Fibroblast of the aortic adventitia (primary cell): Measurements from ENCODE around the gene FRMD5. TPM values are rescaled to one million over a fixed set of nuclear protein-coding genes. Genes with fewer than 3 reads are reported as not detected.

Experiments used
- DNase-seq: peaks from one replicate; pipeline ENCODE4 v3.0.0-alpha.2; 2010; ENCODE audit warnings: low read depth
- H3K4me3 ChIP-seq: 2 replicates; pipeline ENCODE4 v1.5.1; 2011; ENCODE audit warnings: low read depth, mild to moderate bottlenecking, control low read depth, low read length, moderate library complexity
- total RNA-seq: library from RNA; depleted of rRNA; stranded (reverse); fragments of >200 nt; gene quantifications from 2 replicates; pipeline ENCODE4 v1.2.3, GENCODE V29; 2012; ENCODE audit warnings: low replicate concordance
- TF ChIP-seq, protein P1 (sequence below): IDR thresholded peaks from 2 replicates; pipeline ENCODE4 v1.5.1; 2011; ENCODE audit warnings: mild to moderate bottlenecking, low read length, control low read depth, inconsistent platforms; ENCODE audit not compliant: insufficient read depth

The FRMD5 gene
- total RNA-seq, 1 donor: 16.3 TPM

DNA sequence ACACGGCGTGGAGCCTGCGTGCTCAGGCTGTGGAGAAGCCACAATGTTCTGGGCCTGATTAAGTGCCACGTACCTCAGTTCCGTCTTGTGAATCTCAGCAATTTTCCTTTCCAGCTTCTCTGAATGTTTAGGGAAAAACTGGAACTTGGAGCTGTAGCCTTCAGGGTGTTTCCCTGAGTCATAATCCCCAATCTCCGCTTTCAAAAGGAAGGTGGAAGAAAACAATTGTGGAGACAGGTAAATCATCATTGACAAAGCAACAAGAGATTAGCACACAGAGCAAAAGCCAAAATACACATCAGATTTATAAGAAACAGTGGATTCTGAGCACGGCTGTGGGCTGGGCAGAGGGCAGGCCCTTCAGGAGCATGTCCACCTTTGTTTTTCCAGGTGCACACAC lies 289.3 kb downstream of the FRMD5 start:
- H3K4me3 ChIP-seq: no peak overlapping the region
- TF ChIP-seq, protein P1, sequence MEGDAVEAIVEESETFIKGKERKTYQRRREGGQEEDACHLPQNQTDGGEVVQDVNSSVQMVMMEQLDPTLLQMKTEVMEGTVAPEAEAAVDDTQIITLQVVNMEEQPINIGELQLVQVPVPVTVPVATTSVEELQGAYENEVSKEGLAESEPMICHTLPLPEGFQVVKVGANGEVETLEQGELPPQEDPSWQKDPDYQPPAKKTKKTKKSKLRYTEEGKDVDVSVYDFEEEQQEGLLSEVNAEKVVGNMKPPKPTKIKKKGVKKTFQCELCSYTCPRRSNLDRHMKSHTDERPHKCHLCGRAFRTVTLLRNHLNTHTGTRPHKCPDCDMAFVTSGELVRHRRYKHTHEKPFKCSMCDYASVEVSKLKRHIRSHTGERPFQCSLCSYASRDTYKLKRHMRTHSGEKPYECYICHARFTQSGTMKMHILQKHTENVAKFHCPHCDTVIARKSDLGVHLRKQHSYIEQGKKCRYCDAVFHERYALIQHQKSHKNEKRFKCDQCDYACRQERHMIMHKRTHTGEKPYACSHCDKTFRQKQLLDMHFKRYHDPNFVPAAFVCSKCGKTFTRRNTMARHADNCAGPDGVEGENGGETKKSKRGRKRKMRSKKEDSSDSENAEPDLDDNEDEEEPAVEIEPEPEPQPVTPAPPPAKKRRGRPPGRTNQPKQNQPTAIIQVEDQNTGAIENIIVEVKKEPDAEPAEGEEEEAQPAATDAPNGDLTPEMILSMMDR: no peak
- DNase-seq: no peak

DNA sequence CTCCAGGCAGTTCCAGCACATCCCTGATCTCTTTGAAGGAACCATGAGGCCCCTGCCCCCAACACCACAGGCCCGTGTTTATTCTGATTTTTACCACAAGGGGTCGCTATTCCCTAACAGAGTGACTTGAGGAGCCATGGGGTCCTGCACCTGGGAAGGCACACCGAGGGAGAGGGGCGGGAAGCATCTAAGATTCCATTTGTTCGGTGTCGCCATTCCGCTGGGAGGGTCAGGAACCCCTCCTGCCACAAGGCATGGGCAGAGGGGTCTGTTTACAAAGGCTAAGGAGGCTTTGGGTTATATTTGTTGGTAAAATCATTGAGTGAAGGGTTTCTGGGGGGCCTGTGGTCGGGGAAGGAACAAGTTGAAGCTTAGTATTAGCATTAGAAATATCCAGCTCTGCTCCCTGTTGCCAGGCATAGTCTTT lies 291.2 kb downstream of the FRMD5 start:
- DNase-seq: peak; percentile 67
- H3K4me3 ChIP-seq: no peak overlapping the region
- TF ChIP-seq, protein P1: peak; percentile 81

DNA sequence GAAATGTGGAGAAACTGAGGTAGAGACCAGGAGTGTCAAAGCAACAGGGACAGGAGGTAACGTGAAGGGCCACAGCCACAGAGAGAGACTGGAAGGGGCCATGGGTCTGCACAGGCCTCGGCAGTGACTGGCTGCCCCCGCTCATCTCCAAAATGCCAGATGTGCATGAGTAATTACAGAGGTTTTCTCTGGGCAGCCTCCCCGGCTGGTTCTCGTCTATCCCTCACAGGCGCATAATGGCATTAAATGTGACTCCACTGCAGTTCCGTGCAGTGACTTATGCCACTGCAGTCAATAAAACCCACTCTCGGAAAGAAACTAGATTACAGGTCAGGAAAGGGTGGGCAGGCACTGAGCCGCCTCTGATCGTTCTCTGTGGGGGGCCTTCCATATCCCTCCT lies 293.6 kb downstream of the FRMD5 start:
- TF ChIP-seq, protein P1: no peak
- H3K4me3 ChIP-seq: no peak overlapping the region
- DNase-seq: no peak

DNA sequence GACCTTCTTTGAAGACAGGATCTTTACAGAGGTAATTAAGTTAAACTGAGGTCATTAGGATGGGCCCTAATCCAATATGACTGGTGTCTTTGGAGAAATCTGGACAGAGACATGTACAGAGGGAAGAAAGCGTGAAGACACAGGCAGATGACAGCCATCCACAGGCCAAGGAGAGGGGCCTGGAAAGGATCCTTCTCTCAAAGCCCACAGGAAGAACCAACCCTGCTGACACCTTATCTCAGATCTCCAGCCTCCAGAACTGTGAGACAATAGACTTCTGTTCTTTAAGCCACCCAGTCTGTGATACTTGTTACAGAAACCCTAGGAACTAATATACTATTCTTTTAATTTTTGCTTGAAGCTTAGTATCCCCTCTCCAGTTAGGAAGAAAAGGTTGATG lies 294.1 kb downstream of the FRMD5 start:
- no peak for DNase-seq
- TF ChIP-seq, protein P1: no peak
- no peak overlapping the region for H3K4me3 ChIP-seq

DNA sequence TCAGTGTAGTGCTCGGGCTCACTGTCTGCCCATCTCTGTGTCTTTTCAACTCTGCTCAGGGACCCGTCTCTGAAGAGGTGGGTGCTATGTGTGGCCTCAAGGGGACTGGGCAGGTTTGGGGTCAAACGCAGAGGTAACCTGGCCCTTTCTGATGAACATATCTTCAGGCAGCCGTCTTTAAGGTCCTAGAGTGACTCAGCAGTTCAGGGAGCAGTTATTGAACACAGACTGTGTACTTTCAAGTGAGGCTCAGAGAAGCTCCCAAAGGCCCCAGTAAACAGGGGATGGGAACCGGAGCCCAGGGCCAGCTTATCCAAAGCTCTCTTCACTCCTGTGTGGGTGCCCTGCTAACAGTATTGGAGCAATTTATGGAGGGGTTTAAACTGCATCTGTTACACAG lies 295.1 kb downstream of the FRMD5 start:
- H3K4me3 ChIP-seq: no peak overlapping the region
- TF ChIP-seq, protein P1: no peak
- no peak for DNase-seq

DNA sequence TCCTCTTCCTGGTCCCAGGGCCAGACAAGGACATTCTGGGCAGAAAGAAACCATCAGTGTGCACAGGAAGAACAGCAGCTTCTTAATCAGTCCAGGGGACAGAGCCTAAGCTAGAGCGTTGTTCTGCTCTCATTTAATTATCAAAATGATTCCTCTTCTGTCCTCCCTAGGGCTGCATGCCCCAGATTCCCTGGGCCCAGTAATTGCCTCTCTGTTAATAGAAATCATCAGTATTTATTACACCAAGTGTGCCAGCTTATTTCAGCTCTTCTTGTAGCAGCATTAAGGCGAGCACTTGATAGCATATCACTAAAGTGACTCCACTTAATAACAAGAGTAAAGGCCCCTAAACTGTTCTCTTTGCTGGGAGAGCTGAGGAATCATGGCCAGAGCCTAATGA lies 296.2 kb downstream of the FRMD5 start:
- DNase-seq: no peak
- TF ChIP-seq, protein P1: no peak

DNA sequence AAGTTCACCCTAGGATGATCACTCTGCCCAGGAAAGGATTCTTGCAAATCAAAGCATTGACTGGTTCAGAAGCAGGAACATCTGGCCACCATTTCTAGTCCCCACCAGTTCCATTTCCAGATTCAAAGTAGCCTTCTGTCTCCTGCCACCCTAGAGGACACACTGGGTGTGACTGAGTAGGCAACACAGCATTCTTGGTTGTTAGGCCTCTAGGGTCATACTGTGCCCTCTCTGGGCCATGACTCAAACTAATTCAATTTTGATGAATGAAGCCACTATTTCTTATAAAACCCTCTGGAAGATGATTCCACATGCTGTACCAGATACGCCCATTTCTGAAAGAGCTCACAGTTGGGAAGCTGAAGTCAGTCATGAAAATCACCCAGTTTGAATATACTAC lies 298.5 kb downstream of the FRMD5 start:
- TF ChIP-seq, protein P1: no peak
- no peak for DNase-seq
- no peak overlapping the region for H3K4me3 ChIP-seq

More for the DNA sequence above, 296.2 kb downstream of the FRMD5 start:
- no peak overlapping the region for H3K4me3 ChIP-seq
